SK-MEL-5 (cell line): Measurements from ENCODE around the gene SNORC. TPM values are rescaled to one million over a fixed set of nuclear protein-coding genes. Genes with fewer than 3 reads are reported as not detected.
"Not testable (repeated sequence)": the region's sequence is repeated elsewhere in the genome, so short reads cannot be mapped to it uniquely, and the experiment has no call there.

Experiments
- DNase-seq: peaks from one replicate; pipeline ENCODE4 v3.0.0-alpha.2; 2016; ENCODE audit warnings: low read depth, low spot score
- in situ Hi-C: cut with HindIII; loops from 2 replicates; pipeline ENCODE4 v1.10.0; 2016; ENCODE audit warnings: low sequenced_read_pairs, high pct_unique_total_duplicates, low pct_unique_long_range_greater_than_20kb
- total RNA-seq: library from RNA; depleted of rRNA; stranded (reverse); fragments of >200 nt; shearing (Covaris generic); gene quantifications from 2 replicates; pipeline ENCODE4 v1.2.3, GENCODE V29; 2014

Gene SNORC
- total RNA-seq, 1 experiment from 2014 or later = 0.55 TPM

GRCh38 chr2:232903989-232904388 is 33.9 kb downstream of the SNORC start:
- DNase-seq = no peak
- in situ Hi-C loops = no loop called here

- in situ Hi-C loops = not testable (repeated sequence)
Observed at GRCh38 chr2:232906867-232907717, 37.0 kb downstream of the SNORC start.

DNA sequence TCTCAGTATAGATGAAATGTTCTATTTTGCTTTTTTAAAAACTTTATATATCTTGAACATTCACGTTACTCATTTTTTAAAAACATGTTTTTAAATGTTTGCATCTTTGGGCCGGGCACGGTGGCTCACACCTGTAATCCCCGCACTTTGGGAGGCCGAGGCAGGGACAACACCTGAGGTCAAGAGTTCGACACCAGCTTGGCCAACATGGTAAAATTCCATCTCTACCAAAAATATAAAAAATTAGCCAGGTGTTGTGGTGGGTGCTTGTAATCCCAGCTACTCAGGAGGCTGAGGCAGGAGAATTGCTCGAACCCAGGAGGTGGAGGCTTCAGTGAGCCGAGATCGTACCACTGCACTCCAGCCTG is 37.6 kb downstream of the SNORC start:
- DNase-seq, in situ Hi-C loops: not testable (repeated sequence)

More at GRCh38 chr2:232906867-232907717, 37.0 kb downstream of the SNORC start:
- not testable (repeated sequence) for DNase-seq

- DNase-seq = no peak
- in situ Hi-C loops = no loop called here
Observed at GRCh38 chr2:232908695-232909094, 38.6 kb downstream of the SNORC start.

DNA sequence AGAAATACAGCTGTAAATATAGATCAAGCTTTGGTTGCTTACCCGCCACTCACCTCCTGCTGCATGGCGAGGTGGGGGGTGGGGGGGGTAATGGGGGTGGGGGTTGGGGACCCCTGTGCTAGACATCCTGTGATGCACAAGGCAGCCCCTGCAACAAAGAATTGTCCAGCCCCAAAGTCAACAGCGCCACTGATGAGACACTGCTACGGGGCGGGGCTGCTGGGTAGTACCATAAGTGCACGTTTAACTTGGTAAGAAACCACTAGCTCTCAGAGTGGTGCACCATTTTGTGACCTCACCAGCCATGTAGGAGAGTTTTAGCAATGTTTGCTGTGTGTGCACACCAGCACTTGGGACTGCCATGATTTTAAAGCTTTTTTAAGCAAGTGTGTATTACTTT is 40.3 kb downstream of the SNORC start:
- no peak for DNase-seq

DNA sequence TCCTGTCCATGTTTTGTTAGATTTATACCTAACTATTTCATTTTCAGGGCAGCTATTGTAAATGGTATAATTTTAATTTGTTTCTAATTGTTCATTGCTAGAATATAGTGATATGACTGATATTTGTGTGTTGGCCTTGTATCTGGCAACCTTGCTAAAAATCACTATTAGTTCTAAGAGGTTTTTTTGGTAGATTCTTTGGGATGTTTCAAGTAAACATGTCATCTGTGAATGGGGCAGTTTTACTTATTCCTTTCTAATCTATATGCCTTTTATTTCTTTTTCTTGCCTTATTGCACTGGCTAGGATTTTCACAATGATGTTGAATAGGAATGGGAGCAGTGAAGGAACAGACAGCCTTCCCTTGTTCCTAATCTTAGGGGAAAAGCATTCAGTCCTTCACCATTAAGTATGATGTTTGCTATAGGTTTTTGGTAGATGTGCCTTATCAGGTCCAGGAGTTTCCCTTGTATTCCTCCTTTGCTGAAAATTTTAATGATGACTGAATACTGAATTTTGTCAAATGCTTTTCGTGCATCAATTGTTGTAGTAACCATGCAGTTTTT is 41.7 kb downstream of the SNORC start:
- in situ Hi-C loops = no loop called here
- no peak for DNase-seq

More for the DNA sequence above, 40.3 kb downstream of the SNORC start:
- in situ Hi-C loops = no loop called here

DNA sequence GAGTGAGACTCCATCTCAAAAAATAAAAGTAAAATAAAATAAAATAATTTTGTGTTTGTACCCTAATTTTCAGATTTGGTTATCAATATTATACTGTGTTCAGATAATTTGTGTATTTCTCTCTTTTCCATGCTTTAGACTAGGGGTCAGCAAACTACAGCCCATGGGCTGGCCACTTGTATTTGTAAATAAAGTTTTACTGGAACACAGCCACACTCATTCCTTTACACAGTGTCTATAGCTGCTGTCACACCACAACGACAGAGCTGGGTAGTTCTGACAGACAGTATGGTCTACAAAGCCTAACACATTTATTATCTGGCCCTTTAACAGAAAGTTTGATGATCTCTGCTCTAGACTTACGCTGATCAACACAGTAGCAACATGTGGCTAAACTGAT is 43.8 kb downstream of the SNORC start:
- in situ Hi-C loops = no loop called here
- DNase-seq = no peak

DNA sequence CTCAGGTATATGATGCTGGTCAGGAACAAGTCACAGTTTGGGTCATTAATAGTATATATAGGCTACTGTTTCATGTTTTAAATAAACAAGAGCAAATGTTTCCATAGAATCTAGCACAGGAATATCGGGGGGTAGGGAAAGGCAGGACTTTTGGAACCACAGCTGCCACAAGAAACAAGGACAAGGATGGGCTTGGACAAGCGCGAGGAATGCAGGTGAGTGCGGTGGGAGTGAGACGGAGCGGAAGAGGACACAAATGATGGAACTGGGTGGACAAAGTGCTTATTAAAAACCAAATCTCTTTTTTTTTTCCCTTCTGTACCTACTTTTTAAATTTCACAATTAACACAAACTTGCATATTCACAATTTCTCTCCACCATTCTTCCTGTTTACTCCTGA is 49.1 kb downstream of the SNORC start:
- in situ Hi-C loops = no loop called here

DNA sequence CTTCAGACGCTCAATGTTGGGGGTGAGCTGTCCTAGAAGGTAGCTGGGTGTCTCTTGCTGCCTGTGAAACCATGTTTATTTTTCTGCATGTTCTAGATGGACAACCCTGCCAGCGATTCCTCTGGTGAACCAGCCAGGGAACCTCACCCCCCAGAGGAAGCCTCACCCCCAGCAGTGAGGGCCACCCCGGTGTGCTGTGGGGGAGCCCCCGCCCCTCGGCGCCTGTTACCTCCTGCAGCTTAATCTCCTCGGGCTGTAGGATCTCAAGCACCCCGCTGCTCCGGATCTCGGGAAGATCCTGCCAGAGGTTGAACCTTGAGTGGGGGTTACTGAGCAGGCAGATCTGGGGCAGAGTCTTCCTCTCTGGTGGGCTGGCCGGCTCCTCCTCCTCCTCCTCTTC is 50.0 kb downstream of the SNORC start:
- no peak for DNase-seq
- in situ Hi-C loops = no loop called here

More for the DNA sequence above, 49.1 kb downstream of the SNORC start:
- DNase-seq = no peak

- in situ Hi-C loops = no loop called here
Observed at GRCh38 chr2:232920760-232921159, 50.7 kb downstream of the SNORC start.

GRCh38 chr2:232924433-232924832 is 54.4 kb downstream of the SNORC start:
- DNase-seq = no peak
- in situ Hi-C loops = no loop called here

More at GRCh38 chr2:232920760-232921159, 50.7 kb downstream of the SNORC start:
- DNase-seq = no peak

GRCh38 chr2:232925153-232925820 is 55.2 kb downstream of the SNORC start:
- DNase-seq = no peak
- in situ Hi-C loops = no loop called here

DNA sequence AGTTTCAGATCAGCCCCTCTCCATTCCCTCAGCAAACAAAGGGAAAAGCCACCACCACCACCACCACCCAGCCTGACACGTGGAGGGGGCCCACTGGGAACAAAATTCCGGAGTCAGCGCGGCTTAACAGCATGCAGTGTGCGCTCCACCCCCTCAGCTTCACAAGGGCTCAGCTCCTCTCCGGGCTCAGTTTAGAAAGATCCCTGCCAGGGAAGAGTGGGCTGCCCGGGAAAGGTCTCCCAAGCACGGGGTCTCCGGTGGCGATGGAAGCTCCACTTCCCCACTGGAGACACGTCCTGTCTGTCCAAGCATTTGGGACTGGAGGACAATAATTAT is 55.7 kb downstream of the SNORC start:
- in situ Hi-C loops = no loop called here
- no peak for DNase-seq

GRCh38 chr2:232926431-232926939 is 56.4 kb downstream of the SNORC start:
- in situ Hi-C loops = no loop called here
- DNase-seq = no peak

DNA sequence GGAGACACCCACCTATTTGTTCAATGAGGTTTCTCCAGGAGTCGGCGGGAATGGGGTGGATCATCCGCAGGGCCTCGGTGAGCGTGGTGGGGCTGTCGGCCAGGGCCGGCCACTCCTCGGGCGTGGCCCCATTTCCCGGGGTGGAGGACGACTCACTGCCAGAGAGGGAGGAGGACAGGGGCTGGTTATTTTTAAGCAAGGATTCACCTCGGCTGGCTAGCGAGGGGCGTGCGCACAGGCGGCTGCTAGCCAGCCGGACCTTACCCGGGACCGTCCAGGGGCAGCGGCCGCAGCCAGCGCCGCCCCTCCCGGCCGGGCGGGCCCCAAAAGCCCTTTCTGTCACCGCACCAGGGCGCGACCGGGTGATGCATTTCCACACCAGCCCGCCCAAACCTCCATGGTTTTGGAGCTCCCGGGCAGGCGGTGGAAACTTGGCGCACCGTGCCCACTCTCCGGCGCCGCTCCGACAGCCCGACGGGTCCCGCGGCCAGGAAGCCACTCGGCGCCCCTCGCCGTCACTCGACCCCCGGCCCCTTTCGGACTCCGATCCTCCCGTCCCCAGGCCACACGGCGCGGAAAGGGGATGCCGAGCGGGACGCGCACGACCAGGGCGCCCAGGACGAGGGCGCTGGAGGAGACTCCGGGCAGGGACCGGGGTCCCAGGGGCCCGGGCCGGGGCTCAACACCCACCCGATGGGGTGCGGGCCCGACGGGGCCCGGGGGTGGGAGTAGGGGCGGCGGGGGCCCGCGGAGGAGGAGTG is 57.1 kb downstream of the SNORC start:
- in situ Hi-C loops = no loop called here
- no peak for DNase-seq

DNA sequence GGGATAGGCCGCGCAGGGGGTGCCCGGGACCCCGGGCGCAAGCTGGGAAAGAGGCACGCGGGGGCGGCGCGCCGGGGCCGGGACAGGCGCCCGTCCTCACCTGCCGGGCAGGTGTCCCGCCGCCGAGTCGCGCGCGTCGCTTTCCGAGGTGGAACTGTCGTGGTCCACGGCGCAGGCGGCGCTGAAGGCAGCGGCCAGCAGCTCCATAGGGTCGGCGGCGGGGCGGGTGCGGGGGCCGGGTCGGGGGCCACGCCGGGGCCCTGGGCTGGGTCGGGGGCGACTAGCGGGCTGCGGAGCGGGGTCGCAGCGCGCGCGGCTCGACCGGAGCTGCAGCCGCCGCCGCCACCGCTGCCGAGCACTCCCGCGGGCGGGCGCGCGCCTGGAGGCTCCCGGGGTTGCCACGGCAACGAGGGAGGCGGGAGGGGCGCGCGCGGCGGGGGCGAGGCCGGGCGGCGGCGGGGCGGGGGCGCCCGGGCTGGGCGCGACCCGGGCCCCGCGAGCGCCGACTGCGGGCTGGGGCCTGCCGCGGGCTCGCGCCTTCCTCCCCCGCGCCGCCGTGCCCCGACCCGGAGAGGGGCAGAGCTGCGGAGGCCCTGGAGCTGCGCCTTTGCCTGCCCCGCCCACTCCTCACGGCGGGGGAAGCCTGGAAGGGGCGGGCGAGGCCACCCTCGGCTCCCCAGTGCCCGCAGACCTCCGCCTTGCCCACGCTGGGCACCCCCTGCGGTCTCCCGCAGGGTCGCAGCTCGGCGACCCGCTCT is 57.9 kb downstream of the SNORC start:
- in situ Hi-C loops = no loop called here
- DNase-seq = no peak
